Sigmoid colon (tissue), 7 donors: ENCODE data around the gene CD226. TPM values are rescaled to one million over a fixed set of nuclear protein-coding genes. Genes with fewer than 3 reads are reported as not detected.

Experiments
- DNase-seq: peaks from one replicate; pipeline ENCODE4 v3.0.0-alpha.2; 2019
- H3K27ac ChIP-seq, 4 donors: fragments of 200-600 bp; sonication (generic); one replicate each; pipeline ENCODE4 v1.5.1; 2016 to 2019; ENCODE audit warnings: mild to moderate bottlenecking in 1 of 4
- H3K27me3 ChIP-seq, 3 donors: fragments of 200-600 bp; sonication (generic); one replicate each; pipeline ENCODE4 v1.5.1; 2019; ENCODE audit warnings: mild to moderate bottlenecking in 1 of 3
- H3K36me3 ChIP-seq, 4 donors: fragments of 200-600 bp; sonication (generic); one replicate each; pipeline ENCODE4 v1.5.1; 2016 to 2019
- H3K4me1 ChIP-seq, 4 donors: fragments of 200-600 bp; sonication (generic); one replicate each; pipeline ENCODE4 v1.5.1; 2017 to 2019
- H3K4me3 ChIP-seq, 4 donors: fragments of 200-600 bp; sonication (generic); one replicate each; pipeline ENCODE4 v1.5.1; 2017 to 2019; ENCODE audit warnings: mild to moderate bottlenecking in 2 of 4, moderate library complexity in 1 of 4
- H3K9me3 ChIP-seq, 4 donors: fragments of 200-600 bp in 3 of 4; sonication (generic) in 3 of 4; one replicate each; pipeline versions ENCODE4 v1.5.1 to v1.6.1; 2013 to 2019
- CTCF ChIP-seq, 4 experiments: fragments of 450-650 bp in 3 of 4; fragments of 200-600 bp in 1 of 4; IDR thresholded peaks; one replicate each; pipeline ENCODE4 v1.5.1; 2016 to 2019; ENCODE audit warnings: antibody characterized with exemption in 4 of 4, mild to moderate bottlenecking in 3 of 4, moderate library complexity in 2 of 4
- EP300 ChIP-seq, 4 donors: sonication (generic); formaldehyde crosslinking; IDR thresholded peaks; one replicate each; pipeline ENCODE4 v1.6.1; 2017; ENCODE audit warnings: antibody characterized with exemption in 4 of 4
- POLR2A ChIP-seq, 2 donors: fragments of 450-650 bp; IDR thresholded peaks; one replicate each; pipeline ENCODE4 v1.6.1; 2016; ENCODE audit warnings: antibody characterized with exemption in 2 of 2, mild to moderate bottlenecking in 2 of 2, moderate library complexity in 2 of 2
- POLR2AphosphoS5 ChIP-seq, 4 donors: sonication (generic); formaldehyde crosslinking; IDR thresholded peaks; one replicate each; pipeline ENCODE4 v1.6.1; 2017; ENCODE audit warnings: antibody characterized with exemption in 4 of 4
- WGBS, 2 donors: extraction: QIAGEN DNeasy Blood & Tissue Kit; methylation state at CpG; one replicate each; pipeline ENCODE4 v1.1.7; 2013; 5-methylcytosine and 5-hydroxymethylcytosine counted together
- intact Hi-C: fragments of 100-400 bp; cut with DNase I; formaldehyde crosslinking; loops from one replicate; pipeline ENCODE4 v1.15.1; 2023
- polyA plus RNA-seq, 3 donors: library from polyadenylated mRNA; stranded (reverse); fragments of 200-250 nt; gene quantifications; one replicate each; pipeline ENCODE4 v1.2.3, GENCODE V29; 2013
- total RNA-seq, 4 donors: library from RNA; depleted of rRNA; stranded (reverse); fragments of >200 nt; gene quantifications; one replicate each; pipeline ENCODE4 v1.1.0, GENCODE V29; 2016
- donor health status: healthy with polysubstance abuse.
- donor health status: Bipolar disorder and iron deficiency.
- donor health status: healthy.

The CD226 gene
- total and polyA plus RNA-seq, 7 donors, result under 0.01 to 2.4 (median 0.55) TPM

- Histone ChIP-seq H3K36me3 (no peaks in the 10 kb centered on the region), H3K4me3 (no peak overlapping the region), H3K9me3 (no peaks in the 10 kb centered on the region), H3K27ac (peak overlapping the region in 2 of 4 donors; percentile 37 to 54), H3K27me3 (no peaks in the 10 kb centered on the region), H3K4me1 (peaks cover 0 to 23% (median 11%) of the 10 kb centered on the region in 4 donors)
- intact Hi-C loops, result no loop called here
- DNase-seq, result no peak
- TF ChIP-seq EP300 (IDR thresholded peaks at IDR 0.05) (no peak), POLR2AphosphoS5 (IDR thresholded peaks at IDR 0.05) (peak in 2 of 4 donors; percentile 35 to 53), CTCF (IDR thresholded peaks at IDR 0.05) (no peak), POLR2A (IDR thresholded peaks at IDR 0.05) (no peak)
- WGBS, 2 donors, result 23 to 63% methylated on average over 8 of the region's 8 CpGs
These were observed 101.8 kb downstream of the CD226 start for GRCh38 chr18:69845593-69846506.

DNA sequence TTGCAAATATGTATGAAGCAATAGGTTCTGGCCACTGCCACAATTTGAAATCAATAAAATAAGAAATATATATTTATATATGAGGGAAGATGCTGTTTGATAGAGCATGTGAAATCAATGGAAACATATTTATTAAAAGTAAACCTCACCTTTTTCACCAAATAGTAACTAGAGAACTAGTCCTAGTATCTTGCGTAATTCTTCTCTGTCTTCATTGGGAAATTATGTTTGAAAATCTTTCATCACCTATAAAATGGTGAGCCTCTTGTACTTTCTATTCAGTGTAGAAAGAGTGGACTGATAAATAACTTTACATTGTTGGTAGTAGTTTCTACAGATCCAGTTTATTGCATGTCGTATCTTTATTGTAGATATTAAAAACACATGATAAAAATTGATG is 103.0 kb downstream of the CD226 start:
- Histone ChIP-seq H3K4me3 (no peak overlapping the region), H3K27ac (no peak overlapping the region), H3K9me3 (no peaks in the 10 kb centered on the region), H3K27me3 (no peaks in the 10 kb centered on the region), H3K4me1 (peaks cover 0 to 23% (median 11%) of the 10 kb centered on the region in 4 donors), H3K36me3 (no peaks in the 10 kb centered on the region)
- TF ChIP-seq CTCF (IDR thresholded peaks at IDR 0.05), result no peak
- no peak for TF ChIP-seq EP300 (IDR thresholded peaks at IDR 0.05)
- TF ChIP-seq POLR2AphosphoS5 (IDR thresholded peaks at IDR 0.05), result no peak
- no peak for TF ChIP-seq POLR2A (IDR thresholded peaks at IDR 0.05)
- WGBS, 2 donors, result 55 to 85% methylated on average over 2 of the region's 2 CpGs
- intact Hi-C loops, result no loop called here
- DNase-seq, result no peak

- 76 to 77% methylated on average over 5 of the region's 5 CpGs for WGBS, 2 donors
These were observed 104.7 kb downstream of the CD226 start for GRCh38 chr18:69843015-69843414.

GRCh38 chr18:69841117-69841516 is 106.6 kb downstream of the CD226 start:
- H3K4me1 ChIP-seq, result peaks cover 0 to 11% (median 8%) of the 10 kb centered on the region in 4 donors
- no peak overlapping the region for H3K27ac ChIP-seq
- H3K9me3 ChIP-seq, result no peaks in the 10 kb centered on the region
- H3K36me3 ChIP-seq, result no peaks in the 10 kb centered on the region
- no peaks in the 10 kb centered on the region for H3K27me3 ChIP-seq
- 92 to 93% methylated on average over 9 of the region's 9 CpGs for WGBS, 2 donors
- no peak for TF ChIP-seq EP300 (IDR thresholded peaks at IDR 0.05)
- TF ChIP-seq POLR2A (IDR thresholded peaks at IDR 0.05), result no peak
- TF ChIP-seq CTCF (IDR thresholded peaks at IDR 0.05), result no peak
- no peak for TF ChIP-seq POLR2AphosphoS5 (IDR thresholded peaks at IDR 0.05)
- no peak overlapping the region for H3K4me3 ChIP-seq
- intact Hi-C loops, result no loop called here
- DNase-seq, result no peak

More at GRCh38 chr18:69843015-69843414, 104.7 kb downstream of the CD226 start:
- no peak for TF ChIP-seq CTCF (IDR thresholded peaks at IDR 0.05)
- no peak for TF ChIP-seq POLR2A (IDR thresholded peaks at IDR 0.05)
- no peak for TF ChIP-seq POLR2AphosphoS5 (IDR thresholded peaks at IDR 0.05)
- no peak for TF ChIP-seq EP300 (IDR thresholded peaks at IDR 0.05)
- DNase-seq, result no peak
- Histone ChIP-seq H3K4me1 (peaks cover 0 to 23% (median 11%) of the 10 kb centered on the region in 4 donors), H3K4me3 (no peak overlapping the region), H3K9me3 (no peaks in the 10 kb centered on the region), H3K36me3 (no peaks in the 10 kb centered on the region), H3K27me3 (no peaks in the 10 kb centered on the region), H3K27ac (no peak overlapping the region)
- intact Hi-C loops, result no loop called here
